ENCODE measurements around the gene SLC1A5.

SLC1A5 gene

GRCh38 chr19:46737761-46738171 is 50.6 kb downstream of the SLC1A5 start:
- no peak overlapping the region for H3K4me3 ChIP-seq (ENCODE audit: low read depth, low read length)
- TF ChIP-seq CTCF (conservative IDR thresholded peaks at IDR 0.05; ENCODE audit: low read depth, low read length) = no peak
- DNase-seq (ENCODE audit: low read depth) = no peak

- no peak overlapping the region for H3K4me3 ChIP-seq (ENCODE audit: low read depth, low read length)
- DNase-seq (ENCODE audit: low read depth) = no peak
- no peak for TF ChIP-seq CTCF (conservative IDR thresholded peaks at IDR 0.05; ENCODE audit: low read depth, low read length)
Observed at GRCh38 chr19:46737298-46737654, 51.1 kb downstream of the SLC1A5 start.

- no peak for DNase-seq (ENCODE audit: low read depth)
- no peak for TF ChIP-seq CTCF (conservative IDR thresholded peaks at IDR 0.05; ENCODE audit: low read depth, low read length)
- H3K4me3 ChIP-seq (ENCODE audit: low read depth, low read length) = no peak overlapping the region
Observed at GRCh38 chr19:46736531-46737297, 51.7 kb downstream of the SLC1A5 start.

GRCh38 chr19:46733690-46734292 is 54.6 kb downstream of the SLC1A5 start:
- DNase-seq (ENCODE audit: low read depth) = no peak
- no peak overlapping the region for H3K4me3 ChIP-seq (ENCODE audit: low read depth, low read length)
- no peak for TF ChIP-seq CTCF (conservative IDR thresholded peaks at IDR 0.05; ENCODE audit: low read depth, low read length)

- TF ChIP-seq CTCF (conservative IDR thresholded peaks at IDR 0.05; ENCODE audit: low read depth, low read length) = peak; percentile 23
- DNase-seq (ENCODE audit: low read depth) = peak; percentile 86
- H3K4me3 ChIP-seq (ENCODE audit: low read depth, low read length) = no peak overlapping the region
Observed at GRCh38 chr19:46732966-46733689, 55.3 kb downstream of the SLC1A5 start.

GRCh38 chr19:46732172-46732938 is 56.0 kb downstream of the SLC1A5 start:
- no peak for TF ChIP-seq CTCF (conservative IDR thresholded peaks at IDR 0.05; ENCODE audit: low read depth, low read length)
- DNase-seq (ENCODE audit: low read depth) = no peak
- H3K4me3 ChIP-seq (ENCODE audit: low read depth, low read length) = no peak overlapping the region

Measured in choroid plexus epithelial cell (primary cell).